Activated B cell treated with CpG ODN at 0.5 μM for 24 hours (primary cell): ENCODE results near the gene AKTIP. TPM values are rescaled to one million over a fixed set of nuclear protein-coding genes. Genes with fewer than 3 reads are reported as not detected.
A peak's percentile ranks its signal among the peaks of the same experiment; 100 is the strongest.

Experiments used
- ATAC-seq: fragments of 200-7000 bp; cut with Tn5 transposase; one replicate; pipeline ENCODE4 v1.10.0; 2021; ENCODE audit warnings: low read depth, mild to moderate bottlenecking, moderate library complexity
- CTCF ChIA-PET: fragments of 350-600 bp; sonication (Branson Sonifier 250); formaldehyde crosslinking; loops from one replicate; lab custom pipeline; 2021; ENCODE audit warnings: antibody characterized with exemption; lab: Charles Lee
- POLR2A ChIA-PET: fragments of 350-600 bp; sonication (Branson Sonifier 250); formaldehyde crosslinking; loops from one replicate; lab custom pipeline; 2021; ENCODE audit warnings: antibody characterized with exemption; lab: Charles Lee
- DNase-seq: peaks from one replicate; pipeline ENCODE4 v3.0.0; 2022
- H3K27ac Mint-ChIP-seq: one replicate; pipeline ENCODE4 v1.8.0; 2020; ENCODE audit warnings: mixed read lengths
- H3K27me3 Mint-ChIP-seq: one replicate; pipeline ENCODE4 v1.8.0; 2021; ENCODE audit warnings: mixed read lengths
- H3K36me3 Mint-ChIP-seq: one replicate; pipeline ENCODE4 v1.8.0; 2021; ENCODE audit warnings: low read depth, mixed read lengths
- H3K4me1 Mint-ChIP-seq: one replicate; pipeline ENCODE4 v1.8.0; 2021; ENCODE audit warnings: mixed read lengths
- H3K4me3 Mint-ChIP-seq: one replicate; pipeline ENCODE4 v1.8.0; 2020; ENCODE audit warnings: mild to moderate bottlenecking, mixed read lengths
- H3K9me3 Mint-ChIP-seq: one replicate; pipeline ENCODE4 v1.8.0; 2020; ENCODE audit warnings: mixed read lengths
- intact Hi-C: fragments of 100-400 bp; cut with micrococcal nuclease; formaldehyde crosslinking; loops from one replicate; pipeline ENCODE4 v1.15.1; 2024
- total RNA-seq: library from RNA; stranded (reverse); gene quantifications from 2 replicates; pipeline ENCODE4 v1.2.3, GENCODE V29; 2022
- TF ChIP-seq, protein P1 (sequence below): fragments of 200-600 bp; IDR thresholded peaks from one replicate; pipeline ENCODE4 v1.8.0; 2022; ENCODE audit warnings: antibody characterized with exemption, mild to moderate bottlenecking

AKTIP gene
- total RNA-seq, 1 donor from 2014 or later, result 22.8 TPM

DNA sequence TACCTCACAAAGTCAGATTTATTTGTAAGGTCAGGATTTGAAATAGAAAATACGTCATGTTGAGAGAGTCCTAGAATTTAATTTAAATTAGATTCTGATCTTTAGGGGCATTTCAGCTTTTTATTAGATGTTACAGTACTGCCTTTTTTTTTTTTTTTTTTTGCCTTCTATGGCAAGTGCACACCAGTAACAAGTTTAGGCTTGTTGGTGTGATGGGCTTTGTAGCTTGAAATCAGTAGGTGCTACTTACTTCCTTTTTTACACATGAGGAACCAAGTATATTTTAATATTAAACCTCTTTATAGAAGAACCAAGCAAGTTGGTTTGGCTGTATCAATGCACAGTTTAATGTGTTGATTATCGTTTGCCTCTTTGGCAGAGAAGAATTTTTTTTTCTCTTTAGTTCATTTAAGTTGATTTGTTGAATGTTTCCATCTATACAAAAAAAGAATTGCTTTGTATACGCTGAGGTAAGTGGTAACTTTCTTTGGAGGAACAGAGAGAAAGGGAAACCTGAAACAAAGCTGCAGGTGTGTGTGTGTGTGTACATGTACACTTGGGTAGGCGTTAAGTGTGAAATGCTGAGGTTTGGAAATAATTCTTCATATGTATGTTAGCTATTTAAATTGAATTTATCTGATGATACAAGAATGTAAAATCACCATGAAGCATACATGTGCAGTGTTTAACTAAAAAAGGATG is 53.0 kb downstream of the AKTIP start:
- Mint-ChIP-seq H3K36me3 (peaks cover 58% of the 10 kb centered on the region), H3K4me3 (peak overlapping the region; percentile 32), H3K27ac (peak overlapping the region; percentile 68), H3K9me3 (no peaks in the 10 kb centered on the region), H3K4me1 (peaks cover 14% of the 10 kb centered on the region), H3K27me3 (no peaks in the 10 kb centered on the region)
- peak; percentile 74 for ATAC-seq
- intact Hi-C loops, result loop anchor here (2.0 to 10.0 kb wide), 4 partner anchors 15 to 225 kb away; partner anchors contain the start of genes AKTIP and RBL2
- ChIA-PET CTCF (no interaction called here), POLR2A (interaction anchor here (0.6 to 2.0 kb wide), 6 partner anchors 13 to 395 kb away, joined by 3 to 15 read pairs (median 3); partner anchors contain the start of gene RBL2)
- no peak for DNase-seq
- TF ChIP-seq, protein P1, sequence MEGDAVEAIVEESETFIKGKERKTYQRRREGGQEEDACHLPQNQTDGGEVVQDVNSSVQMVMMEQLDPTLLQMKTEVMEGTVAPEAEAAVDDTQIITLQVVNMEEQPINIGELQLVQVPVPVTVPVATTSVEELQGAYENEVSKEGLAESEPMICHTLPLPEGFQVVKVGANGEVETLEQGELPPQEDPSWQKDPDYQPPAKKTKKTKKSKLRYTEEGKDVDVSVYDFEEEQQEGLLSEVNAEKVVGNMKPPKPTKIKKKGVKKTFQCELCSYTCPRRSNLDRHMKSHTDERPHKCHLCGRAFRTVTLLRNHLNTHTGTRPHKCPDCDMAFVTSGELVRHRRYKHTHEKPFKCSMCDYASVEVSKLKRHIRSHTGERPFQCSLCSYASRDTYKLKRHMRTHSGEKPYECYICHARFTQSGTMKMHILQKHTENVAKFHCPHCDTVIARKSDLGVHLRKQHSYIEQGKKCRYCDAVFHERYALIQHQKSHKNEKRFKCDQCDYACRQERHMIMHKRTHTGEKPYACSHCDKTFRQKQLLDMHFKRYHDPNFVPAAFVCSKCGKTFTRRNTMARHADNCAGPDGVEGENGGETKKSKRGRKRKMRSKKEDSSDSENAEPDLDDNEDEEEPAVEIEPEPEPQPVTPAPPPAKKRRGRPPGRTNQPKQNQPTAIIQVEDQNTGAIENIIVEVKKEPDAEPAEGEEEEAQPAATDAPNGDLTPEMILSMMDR, result no peak

DNA sequence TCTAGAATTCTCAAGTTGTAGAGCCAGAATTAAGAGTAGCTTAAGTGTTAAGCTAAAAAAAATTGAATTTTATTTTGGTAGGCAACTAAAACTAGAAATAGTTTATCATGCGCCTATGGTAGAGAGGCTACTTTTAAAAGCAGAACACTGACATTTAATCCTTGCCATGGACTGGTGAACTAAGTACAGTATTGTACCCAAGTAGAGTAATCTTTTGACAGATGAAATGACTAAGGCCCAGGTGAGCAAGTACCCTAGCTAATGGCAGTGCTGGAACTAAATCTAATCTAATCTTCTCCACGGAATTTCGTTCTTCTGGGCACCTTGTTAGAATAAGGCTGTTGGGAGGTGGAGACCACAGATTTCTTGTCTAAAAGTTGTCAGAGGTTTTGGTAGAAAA is 56.9 kb downstream of the AKTIP start:
- ChIA-PET CTCF (interaction anchor here (1.0 kb wide), 1 partner anchor 103 kb away, joined by 4 read pairs; no protein-coding TSS in a partner anchor), POLR2A (interaction anchor here (0.5 to 1.1 kb wide), 3 partner anchors 10 to 254 kb away, joined by 3 to 4 read pairs (median 3); no protein-coding TSS in a partner anchor)
- peaks cover 53% of the 10 kb centered on the region for H3K36me3 Mint-ChIP-seq
- no peak overlapping the region for H3K27ac Mint-ChIP-seq
- DNase-seq (no peak), ATAC-seq (no peak)
- TF ChIP-seq, protein P1, result no peak
- no peak overlapping the region for H3K4me3 Mint-ChIP-seq
- intact Hi-C loops, result no loop called here
- H3K9me3 Mint-ChIP-seq, result no peaks in the 10 kb centered on the region
- H3K4me1 Mint-ChIP-seq, result peaks cover 19% of the 10 kb centered on the region
- no peaks in the 10 kb centered on the region for H3K27me3 Mint-ChIP-seq

DNA sequence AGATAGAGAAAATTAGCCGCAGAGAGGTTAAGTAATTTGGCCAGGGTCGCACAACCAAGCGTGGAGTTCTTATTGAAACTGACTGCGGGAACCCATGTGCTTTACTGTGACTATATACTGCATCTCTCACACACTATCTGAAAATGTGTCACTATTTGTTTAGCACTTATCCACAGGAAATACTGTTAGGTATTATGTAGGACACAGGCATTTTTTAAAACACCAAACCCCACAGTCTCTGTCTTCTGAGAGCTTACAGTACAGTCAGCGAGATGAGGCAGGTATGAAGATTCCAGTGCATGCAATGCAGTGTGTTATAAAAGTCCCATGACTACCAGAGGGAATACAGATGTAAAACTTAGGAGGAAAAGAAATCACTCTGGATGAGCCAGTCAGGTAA is 57.5 kb downstream of the AKTIP start:
- peaks cover 57% of the 10 kb centered on the region for H3K36me3 Mint-ChIP-seq
- H3K27me3 Mint-ChIP-seq, result no peaks in the 10 kb centered on the region
- no peak overlapping the region for H3K27ac Mint-ChIP-seq
- H3K9me3 Mint-ChIP-seq, result no peaks in the 10 kb centered on the region
- no peak for ATAC-seq
- TF ChIP-seq, protein P1, result no peak
- CTCF ChIA-PET, result no interaction called here
- intact Hi-C loops, result no loop called here
- DNase-seq, result no peak
- H3K4me3 Mint-ChIP-seq, result no peak overlapping the region
- H3K4me1 Mint-ChIP-seq, result peaks cover 21% of the 10 kb centered on the region
- POLR2A ChIA-PET, result interaction anchor here (0.6 to 1.1 kb wide), 2 partner anchors 10 to 194 kb away, joined by 3 to 4 read pairs; no protein-coding TSS in a partner anchor

Other genes with a start within 250 kb of the AKTIP start
- 90.9 and 99.5 TPM in 2 replicates for gene RBL2, start 68.7 kb downstream of the AKTIP start, total RNA-seq
- gene RPGRIP1L, start 200.7 kb upstream of the AKTIP start, total RNA-seq, result 5.0 and 5.8 TPM in 2 replicates
- gene FTO, start 200.9 kb upstream of the AKTIP start, total RNA-seq, result 59.7 and 65.8 TPM in 2 replicates